Measurements from ENCODE around the gene ACAA1.

DNA sequence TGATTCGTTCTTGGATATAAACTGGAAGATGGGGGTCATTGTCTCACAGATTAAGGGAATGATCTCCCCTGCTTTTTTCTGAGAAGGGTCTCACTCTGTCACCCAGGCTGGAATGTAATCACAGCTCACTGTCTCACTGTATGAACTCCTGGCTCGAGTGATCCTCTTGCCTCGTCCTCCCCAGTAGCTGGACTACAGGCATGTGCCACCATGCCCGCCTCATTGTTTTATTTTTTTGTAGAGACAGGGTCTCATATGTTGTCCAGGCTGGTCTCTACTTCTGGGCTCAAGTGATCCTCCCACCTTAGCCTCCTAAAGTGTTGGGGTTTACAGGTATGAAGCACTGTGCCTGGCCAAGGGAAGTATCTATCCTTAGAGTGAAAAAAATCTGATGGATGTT, 33.8 kb upstream of the ACAA1 start:
- TF ChIP-seq, protein P1, sequence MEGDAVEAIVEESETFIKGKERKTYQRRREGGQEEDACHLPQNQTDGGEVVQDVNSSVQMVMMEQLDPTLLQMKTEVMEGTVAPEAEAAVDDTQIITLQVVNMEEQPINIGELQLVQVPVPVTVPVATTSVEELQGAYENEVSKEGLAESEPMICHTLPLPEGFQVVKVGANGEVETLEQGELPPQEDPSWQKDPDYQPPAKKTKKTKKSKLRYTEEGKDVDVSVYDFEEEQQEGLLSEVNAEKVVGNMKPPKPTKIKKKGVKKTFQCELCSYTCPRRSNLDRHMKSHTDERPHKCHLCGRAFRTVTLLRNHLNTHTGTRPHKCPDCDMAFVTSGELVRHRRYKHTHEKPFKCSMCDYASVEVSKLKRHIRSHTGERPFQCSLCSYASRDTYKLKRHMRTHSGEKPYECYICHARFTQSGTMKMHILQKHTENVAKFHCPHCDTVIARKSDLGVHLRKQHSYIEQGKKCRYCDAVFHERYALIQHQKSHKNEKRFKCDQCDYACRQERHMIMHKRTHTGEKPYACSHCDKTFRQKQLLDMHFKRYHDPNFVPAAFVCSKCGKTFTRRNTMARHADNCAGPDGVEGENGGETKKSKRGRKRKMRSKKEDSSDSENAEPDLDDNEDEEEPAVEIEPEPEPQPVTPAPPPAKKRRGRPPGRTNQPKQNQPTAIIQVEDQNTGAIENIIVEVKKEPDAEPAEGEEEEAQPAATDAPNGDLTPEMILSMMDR (conservative IDR thresholded peaks at IDR 0.05; ENCODE audit: low read length), result no peak
- TF ChIP-seq EZH2phosphoT487 (IDR thresholded peaks at IDR 0.05; ENCODE audit: borderline replicate concordance, low read depth, low read length), result no peak

All from OCI-LY7 (cell line).